Hepatic stellate cell (primary cell): ENCODE results near the gene DDX60.
A peak's percentile ranks its signal among the peaks of the same experiment; 100 is the strongest.

Experiments
- DNase-seq: peaks from one replicate; pipeline ENCODE4 v3.0.0; 2011; ENCODE audit warnings: low spot score

The DDX60 gene

GRCh38 chr4:168200685-168201084, 117.9 kb downstream of the DDX60 start:
- DNase-seq: no peak

GRCh38 chr4:168199260-168199957, 119.1 kb downstream of the DDX60 start:
- DNase-seq: no peak

- no peak for DNase-seq
These were observed 120.6 kb downstream of the DDX60 start for GRCh38 chr4:168197926-168198325.

- no peak for DNase-seq
These were observed 129.8 kb downstream of the DDX60 start for GRCh38 chr4:168188754-168189153.

GRCh38 chr4:168183717-168184571, 134.6 kb downstream of the DDX60 start:
- peak; percentile 27 for DNase-seq

- DNase-seq: no peak
These were observed 140.9 kb downstream of the DDX60 start for GRCh38 chr4:168177546-168178149.

- DNase-seq: no peak
These were observed 144.2 kb downstream of the DDX60 start for GRCh38 chr4:168174308-168174707.

GRCh38 chr4:168167714-168168284, 150.8 kb downstream of the DDX60 start:
- no peak for DNase-seq
